Dendritic cell treated with granulocyte-macrophage colony-stimulating factor and Interleukin-4, amounts not matched to agents 40 ng/mL and 50 ng/mL, for 4 days (primary cell): ENCODE results near the gene CCDC74A.
"Not testable (repeated sequence)": the region's sequence is repeated elsewhere in the genome, so short reads cannot be mapped to it uniquely, and the experiment has no call there.

ENCODE experiments used
- H3K27ac Mint-ChIP-seq: one replicate; pipeline ENCODE4 v1.8.0; 2022; ENCODE audit warnings: mild to moderate bottlenecking, mixed read lengths
- H3K27me3 Mint-ChIP-seq: one replicate; pipeline ENCODE4 v1.8.0; 2022; ENCODE audit warnings: mild to moderate bottlenecking, mixed read lengths
- H3K36me3 Mint-ChIP-seq: one replicate; pipeline ENCODE4 v1.8.0; 2022; ENCODE audit warnings: low read depth, mixed read lengths
- H3K4me1 Mint-ChIP-seq: one replicate; pipeline ENCODE4 v1.8.0; 2022; ENCODE audit warnings: low read depth, mixed read lengths
- H3K4me3 Mint-ChIP-seq: one replicate; pipeline ENCODE4 v1.8.0; 2022; ENCODE audit warnings: mild to moderate bottlenecking, moderate library complexity, mixed read lengths
- H3K9me3 Mint-ChIP-seq: one replicate; pipeline ENCODE4 v1.8.0; 2022; ENCODE audit warnings: mixed read lengths
- intact Hi-C: fragments of 100-400 bp; cut with micrococcal nuclease; formaldehyde crosslinking; loops from one replicate; pipeline ENCODE4 v1.15.0; 2022

The CCDC74A gene

DNA sequence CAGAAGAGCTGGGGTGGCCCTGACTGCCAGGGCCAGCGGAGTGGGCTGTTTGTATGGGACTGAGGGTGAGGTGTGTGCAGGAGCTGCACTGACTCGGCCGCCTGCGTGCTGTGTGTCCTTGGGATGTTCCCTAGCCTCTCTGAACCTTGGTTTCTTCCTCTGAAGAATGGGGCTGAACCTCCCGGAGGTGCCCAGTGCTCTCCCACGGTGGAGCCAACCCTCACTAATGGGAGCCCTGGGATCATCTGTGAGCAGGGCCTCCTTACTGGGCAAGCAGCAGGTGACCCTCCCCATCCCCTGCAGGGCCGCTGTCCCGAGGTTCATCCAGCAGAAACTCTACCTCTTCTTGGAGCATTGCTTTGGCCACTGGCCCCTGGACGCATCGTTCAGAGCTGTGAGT is 11.7 kb upstream of the CCDC74A start:
- H3K27ac Mint-ChIP-seq: no peak overlapping the region
- no peak overlapping the region for H3K4me3 Mint-ChIP-seq
- H3K9me3 Mint-ChIP-seq: no peaks in the 10 kb centered on the region
- H3K36me3 Mint-ChIP-seq: peaks cover 99% of the 10 kb centered on the region
- intact Hi-C loops: no loop called here
- H3K27me3 Mint-ChIP-seq: no peaks in the 10 kb centered on the region
- H3K4me1 Mint-ChIP-seq: peaks cover 10% of the 10 kb centered on the region

DNA sequence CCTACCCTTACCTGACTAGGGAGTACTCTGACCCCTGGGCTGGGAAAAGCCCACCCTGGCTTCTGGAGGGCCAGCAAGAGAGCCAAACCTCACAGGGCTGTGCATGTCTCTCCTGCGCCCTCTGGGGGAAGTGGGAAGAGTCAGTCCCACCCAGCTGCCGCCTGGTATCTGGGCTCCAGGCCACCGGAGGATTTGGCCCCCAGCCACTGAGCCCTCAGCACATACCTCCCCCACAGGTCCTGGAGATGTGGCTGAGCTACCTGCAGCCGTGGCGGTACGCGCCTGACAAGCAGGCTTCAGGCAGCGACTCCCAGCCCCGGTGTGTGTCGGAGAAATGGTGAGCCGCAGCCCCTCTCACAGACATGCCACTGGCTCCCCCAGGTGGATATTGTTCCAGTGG is 11.1 kb upstream of the CCDC74A start:
- intact Hi-C loops, H3K4me3 Mint-ChIP-seq, H3K4me1 Mint-ChIP-seq, H3K27ac Mint-ChIP-seq, H3K9me3 Mint-ChIP-seq, H3K27me3 Mint-ChIP-seq: not testable (repeated sequence)
- H3K36me3 Mint-ChIP-seq: peaks cover 93% of the 10 kb centered on the region

DNA sequence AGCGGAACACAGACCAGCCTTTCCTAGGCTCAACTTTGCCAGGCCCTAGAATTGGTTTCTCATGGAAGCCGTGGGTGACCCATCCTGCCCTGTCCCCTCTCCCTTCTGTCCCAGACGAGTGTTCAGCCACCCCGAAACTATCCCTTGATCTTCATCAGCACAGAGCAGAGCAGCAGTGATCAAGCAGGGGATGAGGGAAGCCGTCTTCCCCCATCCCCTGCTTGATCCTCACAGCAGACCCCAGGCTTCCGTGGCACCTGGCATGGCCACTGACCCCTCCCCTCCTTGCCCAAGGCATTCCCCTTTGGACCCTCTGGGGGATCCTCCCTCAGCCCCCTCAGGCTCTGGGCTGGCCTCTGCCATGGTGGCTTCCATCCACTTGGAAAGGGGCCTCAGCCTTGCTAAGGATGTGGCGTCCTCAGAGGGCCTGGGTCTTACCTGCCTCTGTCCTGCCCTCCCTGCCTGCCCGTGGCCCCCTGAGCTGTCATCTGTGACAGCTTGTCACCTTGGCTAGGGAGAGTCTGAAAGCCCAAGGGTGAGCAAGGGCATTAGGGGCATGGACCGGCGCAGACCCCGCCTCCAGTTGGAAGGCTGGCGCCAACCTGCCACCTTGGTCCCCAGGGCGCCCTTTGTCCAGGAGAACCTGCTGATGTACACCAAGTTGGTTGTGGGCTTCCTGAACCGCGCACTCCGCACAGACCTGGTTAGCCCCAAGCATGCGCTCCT is 10.4 kb upstream of the CCDC74A start:
- peaks cover 10% of the 10 kb centered on the region for H3K4me1 Mint-ChIP-seq
- H3K27me3 Mint-ChIP-seq: no peaks in the 10 kb centered on the region
- H3K36me3 Mint-ChIP-seq: peaks cover 87% of the 10 kb centered on the region
- no peaks in the 10 kb centered on the region for H3K9me3 Mint-ChIP-seq
- H3K4me3 Mint-ChIP-seq: no peak overlapping the region
- H3K27ac Mint-ChIP-seq: no peak overlapping the region
- intact Hi-C loops: no loop called here

DNA sequence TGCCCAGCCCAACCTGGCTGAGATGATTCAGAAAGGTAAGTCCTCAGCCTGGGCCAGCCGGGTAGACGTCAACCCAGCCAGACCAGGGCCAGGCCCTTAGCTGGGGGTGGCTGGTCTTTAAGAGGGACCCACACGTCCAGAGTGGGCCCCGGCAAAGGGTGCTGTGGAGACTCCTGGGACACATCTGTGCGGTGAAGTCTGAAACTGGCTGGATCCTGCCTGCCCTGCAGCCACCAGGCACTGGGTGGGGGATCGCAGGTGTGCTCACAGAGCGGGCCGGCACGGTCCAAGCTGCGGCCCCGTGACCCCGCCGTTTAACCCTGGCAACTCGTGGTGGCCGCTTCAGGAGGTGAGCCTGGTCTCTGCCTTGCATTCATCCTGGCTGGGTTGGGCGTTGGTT is 9.8 kb upstream of the CCDC74A start:
- not testable (repeated sequence) for H3K4me1 Mint-ChIP-seq

DNA sequence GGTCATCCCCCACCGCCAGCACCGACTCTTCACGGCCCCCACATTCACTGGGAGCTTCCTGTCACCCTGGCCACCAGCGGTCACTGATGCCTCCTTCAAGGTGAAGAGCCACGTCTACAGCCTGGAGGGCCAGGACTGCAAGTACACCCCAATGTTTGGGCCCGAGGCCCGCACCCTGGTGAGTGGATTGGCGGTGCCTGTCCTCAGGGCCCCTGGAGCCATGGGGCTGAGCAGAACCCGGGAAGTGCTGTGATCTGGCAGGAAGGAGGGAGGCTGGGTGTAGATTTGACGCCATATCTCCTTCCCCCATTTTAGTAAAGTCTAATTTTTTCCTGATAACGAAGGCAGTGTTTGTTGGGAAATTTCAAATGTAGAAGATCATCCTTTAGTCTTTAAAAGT is 9.2 kb upstream of the CCDC74A start:
- H3K27me3 Mint-ChIP-seq, H3K4me3 Mint-ChIP-seq, H3K4me1 Mint-ChIP-seq, H3K27ac Mint-ChIP-seq, intact Hi-C loops, H3K9me3 Mint-ChIP-seq: not testable (repeated sequence)
- peaks cover 74% of the 10 kb centered on the region for H3K36me3 Mint-ChIP-seq

More for the DNA sequence above, 9.8 kb upstream of the CCDC74A start:
- H3K27ac Mint-ChIP-seq, H3K27me3 Mint-ChIP-seq, H3K4me3 Mint-ChIP-seq, intact Hi-C loops, H3K9me3 Mint-ChIP-seq: not testable (repeated sequence)
- H3K36me3 Mint-ChIP-seq: peaks cover 81% of the 10 kb centered on the region

DNA sequence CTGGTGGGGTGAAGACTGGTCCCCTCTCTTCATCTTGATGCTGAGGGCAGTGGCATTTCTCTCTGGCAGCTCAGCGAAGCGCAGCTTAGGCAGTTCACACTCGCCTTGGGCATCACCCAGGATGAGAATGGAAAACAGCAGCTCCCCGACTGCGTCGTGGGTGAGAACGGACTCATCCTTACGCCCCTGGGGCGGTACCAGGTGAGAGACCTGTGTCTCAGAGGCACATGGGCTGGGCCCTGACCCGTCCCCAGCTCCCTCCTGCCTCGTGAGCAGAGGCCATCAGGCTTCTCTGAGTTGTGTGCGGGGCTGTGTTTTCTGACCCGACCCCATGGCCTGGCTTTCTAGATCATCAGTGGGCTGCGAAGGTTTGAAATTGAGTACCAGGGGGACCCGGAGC is 8.2 kb upstream of the CCDC74A start:
- peaks cover 65% of the 10 kb centered on the region for H3K36me3 Mint-ChIP-seq
- H3K9me3 Mint-ChIP-seq: no peaks in the 10 kb centered on the region
- H3K27ac Mint-ChIP-seq: peak overlapping the region; percentile 7
- intact Hi-C loops: no loop called here
- H3K4me1 Mint-ChIP-seq: peaks cover 2% of the 10 kb centered on the region
- H3K4me3 Mint-ChIP-seq: no peak overlapping the region
- no peaks in the 10 kb centered on the region for H3K27me3 Mint-ChIP-seq

DNA sequence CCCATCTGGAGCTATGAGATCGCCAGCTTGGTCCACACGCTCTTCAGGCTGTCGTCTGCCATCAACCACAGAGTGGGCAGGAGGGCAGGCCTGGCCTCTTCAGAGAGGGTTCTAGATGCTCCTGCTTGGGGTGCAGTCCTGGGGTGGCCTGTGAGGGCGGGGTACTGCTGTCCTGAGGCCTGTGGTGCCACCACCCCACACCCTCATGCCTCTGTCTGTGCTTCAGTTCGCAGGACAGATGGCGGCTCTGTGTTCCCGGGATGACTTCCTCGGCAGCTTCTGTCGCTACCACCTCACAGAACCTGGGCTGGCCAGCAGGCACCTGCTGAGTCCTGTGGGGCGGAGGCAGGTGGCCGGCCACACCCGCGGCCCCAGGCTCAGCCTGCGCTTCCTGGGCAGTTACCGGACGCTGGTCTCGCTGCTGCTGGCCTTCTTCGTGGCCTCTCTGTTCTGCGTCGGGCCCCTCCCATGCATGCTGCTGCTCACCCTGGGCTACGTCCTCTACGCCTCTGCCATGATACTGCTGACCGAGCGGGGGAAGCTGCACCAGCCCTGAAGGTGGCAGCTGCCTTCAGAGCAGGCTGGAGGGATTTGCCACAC is 7.7 kb upstream of the CCDC74A start:
- H3K4me1 Mint-ChIP-seq, H3K9me3 Mint-ChIP-seq, H3K4me3 Mint-ChIP-seq: not testable (repeated sequence)

DNA sequence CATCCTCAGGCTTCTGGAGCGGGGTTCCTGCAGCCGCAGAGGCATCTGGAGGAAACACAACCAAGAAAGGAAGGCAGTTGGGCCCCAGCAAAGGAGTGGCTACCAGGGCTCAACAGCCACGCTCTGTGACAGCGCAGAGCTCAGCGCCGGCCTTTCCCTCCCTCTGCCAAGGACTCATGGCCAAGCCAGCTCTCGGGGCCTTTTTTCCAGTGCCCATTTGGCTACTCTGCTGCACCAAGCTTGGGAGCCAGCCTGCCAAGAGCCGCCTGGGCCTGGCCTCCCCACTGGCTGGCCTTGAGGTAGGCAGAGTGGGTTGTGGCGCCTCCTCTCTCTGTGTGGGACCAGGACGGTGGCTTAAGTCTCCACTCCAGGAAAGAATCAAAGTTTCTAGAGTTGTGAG is 7.2 kb upstream of the CCDC74A start:
- peaks cover 6% of the 10 kb centered on the region for H3K27me3 Mint-ChIP-seq
- H3K4me1 Mint-ChIP-seq: no peaks in the 10 kb centered on the region
- intact Hi-C loops: no loop called here
- H3K9me3 Mint-ChIP-seq: no peaks in the 10 kb centered on the region
- H3K4me3 Mint-ChIP-seq: no peak overlapping the region
- H3K27ac Mint-ChIP-seq: no peak overlapping the region
- peaks cover 54% of the 10 kb centered on the region for H3K36me3 Mint-ChIP-seq

More for the DNA sequence above, 7.7 kb upstream of the CCDC74A start:
- intact Hi-C loops, H3K27me3 Mint-ChIP-seq: not testable (repeated sequence)
- Mint-ChIP-seq H3K36me3 (peaks cover 60% of the 10 kb centered on the region), H3K27ac (peak overlapping the region; percentile 7)

DNA sequence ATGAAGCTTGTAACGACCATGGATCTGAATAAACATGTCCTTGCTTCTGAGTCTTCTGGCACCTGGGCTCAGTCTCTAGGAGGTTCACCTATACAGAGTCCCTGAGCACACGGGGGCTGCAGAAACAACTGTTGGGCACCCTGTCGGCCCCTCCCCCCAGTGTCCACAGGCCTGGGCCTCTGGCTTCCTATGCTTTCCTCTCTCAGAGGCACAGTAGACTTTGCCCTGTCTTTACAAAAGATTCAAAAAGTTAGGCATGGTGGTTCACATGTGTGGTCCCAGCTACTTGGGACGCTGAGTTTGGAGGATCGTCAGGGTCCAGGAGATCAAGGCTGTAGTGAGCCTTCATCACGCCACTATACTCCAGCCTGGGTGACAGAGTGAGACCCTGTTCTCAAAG is 6.2 kb upstream of the CCDC74A start:
- H3K9me3 Mint-ChIP-seq, intact Hi-C loops, H3K4me1 Mint-ChIP-seq, H3K27ac Mint-ChIP-seq, H3K4me3 Mint-ChIP-seq, H3K27me3 Mint-ChIP-seq: not testable (repeated sequence)
- H3K36me3 Mint-ChIP-seq: peaks cover 44% of the 10 kb centered on the region

DNA sequence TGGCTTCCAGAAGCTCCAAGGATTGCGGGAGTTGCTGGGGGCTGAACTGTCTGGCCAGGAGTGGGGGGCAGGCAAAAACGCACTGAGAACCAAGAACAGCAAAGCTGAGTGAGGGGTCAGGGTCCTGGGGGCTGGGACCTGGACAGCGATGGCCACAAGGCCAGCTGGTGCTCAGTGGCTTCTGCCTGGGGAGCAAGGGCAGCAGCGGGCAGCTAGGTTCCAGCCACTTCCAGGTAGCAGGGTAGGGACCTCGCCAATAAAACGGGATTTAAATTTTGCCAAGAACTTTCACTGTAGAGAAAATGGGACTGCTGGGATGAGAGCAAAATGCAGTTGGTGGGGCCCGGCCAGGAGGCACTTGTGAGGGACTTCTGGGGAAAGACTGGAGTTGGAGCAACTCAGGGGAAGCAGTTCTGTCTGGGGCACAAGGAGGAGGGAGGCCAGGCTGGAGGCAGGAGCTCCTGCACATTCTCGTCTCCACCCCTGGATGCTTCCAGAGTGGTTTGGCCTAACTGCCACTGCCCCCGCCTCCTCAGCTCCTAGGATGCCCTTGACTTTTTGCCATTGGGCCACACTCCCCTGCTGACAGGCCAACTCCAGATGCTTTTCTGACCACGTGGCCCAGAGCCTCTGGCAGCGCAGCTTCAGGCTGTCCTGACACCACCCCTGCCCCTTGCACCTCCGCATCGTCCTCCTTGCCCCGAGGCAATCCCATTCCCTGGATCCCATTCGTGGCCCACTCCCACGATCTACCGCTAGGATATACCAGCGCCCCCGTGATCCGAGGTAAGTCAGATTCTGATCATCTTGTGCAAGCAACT is 5.5 kb upstream of the CCDC74A start:
- Mint-ChIP-seq H3K36me3 (peaks cover 38% of the 10 kb centered on the region), H3K27me3 (peaks cover 13% of the 10 kb centered on the region), H3K27ac (no peak overlapping the region), H3K4me3 (no peak overlapping the region), H3K4me1 (no peaks in the 10 kb centered on the region), H3K9me3 (no peaks in the 10 kb centered on the region)
- intact Hi-C loops: no loop called here

DNA sequence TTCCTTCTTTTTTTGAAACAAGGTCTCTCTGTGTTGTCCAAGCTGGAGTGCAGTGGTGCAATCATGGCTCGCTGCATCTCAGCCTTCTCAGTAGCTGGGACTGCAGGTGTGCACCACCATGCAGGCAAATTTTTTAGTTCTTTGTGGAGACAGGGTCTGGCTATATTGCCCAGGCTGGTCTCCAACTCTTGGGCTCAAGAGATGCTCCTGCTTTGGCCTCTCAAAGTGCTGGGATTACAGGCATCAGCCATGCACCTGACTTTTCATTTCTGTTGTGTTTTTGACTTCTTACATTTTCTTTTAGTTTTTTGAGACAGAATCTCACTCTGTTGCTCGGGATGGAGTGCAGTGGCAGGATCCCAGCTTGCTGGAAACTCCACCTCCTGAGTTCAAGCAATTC is 2.4 kb upstream of the CCDC74A start:
- intact Hi-C loops, H3K4me3 Mint-ChIP-seq, H3K9me3 Mint-ChIP-seq, H3K36me3 Mint-ChIP-seq, H3K27ac Mint-ChIP-seq: not testable (repeated sequence)
- H3K4me1 Mint-ChIP-seq: peaks cover 20% of the 10 kb centered on the region
- peaks cover 41% of the 10 kb centered on the region for H3K27me3 Mint-ChIP-seq

DNA sequence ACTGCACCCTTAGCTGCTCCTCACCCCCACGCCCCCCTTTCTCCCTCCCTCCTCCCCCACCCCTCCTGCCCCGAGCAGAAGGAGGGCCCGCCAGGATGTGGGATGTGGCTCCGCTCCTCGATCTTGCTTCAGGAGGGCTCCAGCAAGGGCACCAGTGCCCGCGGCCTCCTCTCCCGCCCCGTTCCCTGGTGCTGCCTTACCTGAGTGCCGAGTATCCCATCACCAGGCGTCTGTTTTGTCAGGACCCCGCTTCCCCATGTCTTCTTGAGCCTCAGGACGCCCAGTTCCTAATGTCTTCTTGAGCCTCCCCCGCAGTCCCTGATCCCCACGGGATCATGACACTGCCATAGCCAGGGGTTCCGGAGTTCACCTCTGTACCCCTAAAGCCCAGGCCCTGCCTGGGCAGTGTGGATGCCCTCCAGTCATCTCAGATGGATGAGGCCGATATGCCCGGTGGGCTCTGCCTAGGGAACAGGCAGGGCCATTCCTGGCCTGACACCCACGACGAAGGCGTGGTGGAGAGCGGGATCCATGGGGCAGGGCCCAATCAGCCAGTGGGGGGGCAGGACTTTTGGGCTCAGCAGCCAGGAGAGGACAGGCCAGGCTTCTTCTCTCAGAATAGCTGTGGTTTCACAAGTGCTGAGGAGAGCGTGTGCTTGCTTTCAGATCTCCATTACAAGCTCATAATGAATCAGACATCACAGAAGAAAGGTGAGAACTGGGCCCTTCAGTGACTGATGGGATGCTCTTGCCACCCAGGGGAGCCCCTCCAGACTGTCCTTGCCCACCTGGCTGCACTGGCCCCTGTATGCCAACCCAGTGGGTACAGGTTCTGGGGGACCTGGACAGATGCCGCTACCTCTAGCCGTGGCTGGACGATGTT is 1.5 kb downstream of the CCDC74A start:
- H3K4me1 Mint-ChIP-seq: peaks cover 20% of the 10 kb centered on the region
- peak overlapping the region; percentile 35 for H3K4me3 Mint-ChIP-seq
- H3K27me3 Mint-ChIP-seq: peaks cover 42% of the 10 kb centered on the region
- H3K9me3 Mint-ChIP-seq, H3K36me3 Mint-ChIP-seq, intact Hi-C loops, H3K27ac Mint-ChIP-seq: not testable (repeated sequence)

DNA sequence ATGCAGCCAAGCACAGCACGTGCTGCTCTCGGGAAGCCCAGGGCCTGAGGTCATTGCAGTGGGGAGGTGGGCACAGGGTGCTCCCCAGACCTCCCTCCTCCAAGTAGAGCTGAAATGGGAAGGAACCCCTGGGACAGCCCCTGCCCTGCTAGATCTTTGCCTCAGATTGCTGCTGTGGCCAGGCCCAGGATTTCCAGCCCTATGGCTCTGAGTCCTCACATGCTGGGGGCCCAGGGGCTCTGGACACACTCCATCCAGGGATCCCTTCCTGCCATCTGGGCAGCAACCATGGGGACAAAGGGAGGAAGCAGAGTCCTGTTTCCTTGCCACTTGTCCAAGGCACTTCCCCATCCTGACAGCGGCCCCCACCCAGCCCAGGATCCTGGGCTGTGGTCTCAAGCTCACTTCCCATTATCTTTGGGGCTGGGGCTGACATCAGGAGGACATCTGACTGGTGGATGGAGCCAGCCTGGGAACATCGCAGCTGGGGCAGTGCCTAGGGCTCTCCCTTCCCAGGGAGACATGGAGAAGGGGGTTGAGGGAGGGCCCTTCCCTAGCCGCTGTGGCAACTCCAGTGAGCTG is 2.3 kb downstream of the CCDC74A start:
- H3K36me3 Mint-ChIP-seq, H3K27ac Mint-ChIP-seq, H3K4me3 Mint-ChIP-seq, intact Hi-C loops, H3K9me3 Mint-ChIP-seq: not testable (repeated sequence)
- Mint-ChIP-seq H3K27me3 (peaks cover 40% of the 10 kb centered on the region), H3K4me1 (peaks cover 20% of the 10 kb centered on the region)
